GM21528 (cell line): ENCODE results near the gene SPTBN1.
A peak's percentile ranks its signal among the peaks of the same experiment; 100 is the strongest.
"Not testable (repeated sequence)": the region's sequence is repeated elsewhere in the genome, so short reads cannot be mapped to it uniquely, and the experiment has no call there.

ENCODE experiments used
- ATAC-seq: cut with Tn5 transposase; IDR thresholded peaks from one replicate; pipeline ENCODE4 v1.9.1; 2021; ENCODE audit warnings: mild to moderate bottlenecking, moderate library complexity; ENCODE audit not compliant: unreplicated experiment, low FRiP score

Gene SPTBN1

GRCh38 chr2:54677476-54678265, 221.5 kb downstream of the SPTBN1 start:
- ATAC-seq = no peak

- no peak for ATAC-seq
Measured at GRCh38 chr2:54678719-54679118, 222.6 kb downstream of the SPTBN1 start.

GRCh38 chr2:54680397-54681041, 224.4 kb downstream of the SPTBN1 start:
- ATAC-seq = peak; percentile 70

- ATAC-seq = no peak
Measured at GRCh38 chr2:54681416-54681815, 225.3 kb downstream of the SPTBN1 start.

GRCh38 chr2:54683596-54683995, 227.5 kb downstream of the SPTBN1 start:
- ATAC-seq = no peak

- ATAC-seq = no peak
Measured at GRCh38 chr2:54685263-54685775, 229.2 kb downstream of the SPTBN1 start.

GRCh38 chr2:54687595-54688152, 231.5 kb downstream of the SPTBN1 start:
- no peak for ATAC-seq

GRCh38 chr2:54691445-54692135, 235.5 kb downstream of the SPTBN1 start:
- ATAC-seq = no peak

- ATAC-seq = no peak
Measured at GRCh38 chr2:54692556-54692955, 236.4 kb downstream of the SPTBN1 start.

- no peak for ATAC-seq
Measured at GRCh38 chr2:54695378-54695777, 239.3 kb downstream of the SPTBN1 start.

GRCh38 chr2:54697934-54698333, 241.8 kb downstream of the SPTBN1 start:
- ATAC-seq = no peak

GRCh38 chr2:54698926-54699325, 242.8 kb downstream of the SPTBN1 start:
- ATAC-seq = not testable (repeated sequence)

- ATAC-seq = no peak
Measured at GRCh38 chr2:54699665-54700064, 243.5 kb downstream of the SPTBN1 start.

- ATAC-seq = no peak
Measured at GRCh38 chr2:54701029-54701428, 244.9 kb downstream of the SPTBN1 start.

GRCh38 chr2:54704238-54704637, 248.1 kb downstream of the SPTBN1 start:
- no peak for ATAC-seq

GRCh38 chr2:54704688-54705605, 248.8 kb downstream of the SPTBN1 start:
- no peak for ATAC-seq

- no peak for ATAC-seq
Measured at GRCh38 chr2:54706622-54707021, 250.5 kb downstream of the SPTBN1 start.

GRCh38 chr2:54708584-54709335, 252.6 kb downstream of the SPTBN1 start:
- no peak for ATAC-seq

- no peak for ATAC-seq
Measured at GRCh38 chr2:54709336-54709809, 253.2 kb downstream of the SPTBN1 start.
